ENCODE data around the gene SERINC3.

Gene SERINC3

DNA sequence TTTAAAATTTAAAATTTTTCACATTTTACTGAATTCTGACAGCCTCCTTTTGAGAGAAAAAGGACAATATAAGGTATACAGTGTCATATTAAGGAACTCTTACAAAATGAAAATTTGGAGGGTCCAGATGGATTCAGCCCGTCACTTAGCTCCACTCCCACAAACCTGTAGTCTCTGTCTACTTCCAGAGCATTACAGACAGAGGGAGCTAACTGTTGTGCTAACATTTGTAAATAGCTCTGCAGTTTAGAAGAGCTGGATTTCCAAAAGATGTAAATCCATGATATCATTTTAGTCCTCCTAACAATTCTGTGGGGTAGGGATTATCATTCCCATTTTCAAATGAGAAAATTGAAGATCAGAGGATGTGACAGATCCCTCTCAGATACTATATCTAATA is 16.1 kb upstream of the SERINC3 start:
- TF ChIP-seq, protein P1, sequence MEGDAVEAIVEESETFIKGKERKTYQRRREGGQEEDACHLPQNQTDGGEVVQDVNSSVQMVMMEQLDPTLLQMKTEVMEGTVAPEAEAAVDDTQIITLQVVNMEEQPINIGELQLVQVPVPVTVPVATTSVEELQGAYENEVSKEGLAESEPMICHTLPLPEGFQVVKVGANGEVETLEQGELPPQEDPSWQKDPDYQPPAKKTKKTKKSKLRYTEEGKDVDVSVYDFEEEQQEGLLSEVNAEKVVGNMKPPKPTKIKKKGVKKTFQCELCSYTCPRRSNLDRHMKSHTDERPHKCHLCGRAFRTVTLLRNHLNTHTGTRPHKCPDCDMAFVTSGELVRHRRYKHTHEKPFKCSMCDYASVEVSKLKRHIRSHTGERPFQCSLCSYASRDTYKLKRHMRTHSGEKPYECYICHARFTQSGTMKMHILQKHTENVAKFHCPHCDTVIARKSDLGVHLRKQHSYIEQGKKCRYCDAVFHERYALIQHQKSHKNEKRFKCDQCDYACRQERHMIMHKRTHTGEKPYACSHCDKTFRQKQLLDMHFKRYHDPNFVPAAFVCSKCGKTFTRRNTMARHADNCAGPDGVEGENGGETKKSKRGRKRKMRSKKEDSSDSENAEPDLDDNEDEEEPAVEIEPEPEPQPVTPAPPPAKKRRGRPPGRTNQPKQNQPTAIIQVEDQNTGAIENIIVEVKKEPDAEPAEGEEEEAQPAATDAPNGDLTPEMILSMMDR (conservative IDR thresholded peaks at IDR 0.05; ENCODE audit: low read depth): no peak
- ChIA-PET POLR2A (ENCODE audit: low non-redundant PET) (no interaction called here), CTCF (interaction anchor here (1.1 kb wide), 2 partner anchors 71 to 72 kb away, joined by 3 to 4 read pairs; no protein-coding TSS in a partner anchor)
- DNase-seq (ENCODE audit: low spot score): no peak
- H3K27ac ChIP-seq: no peak overlapping the region

DNA sequence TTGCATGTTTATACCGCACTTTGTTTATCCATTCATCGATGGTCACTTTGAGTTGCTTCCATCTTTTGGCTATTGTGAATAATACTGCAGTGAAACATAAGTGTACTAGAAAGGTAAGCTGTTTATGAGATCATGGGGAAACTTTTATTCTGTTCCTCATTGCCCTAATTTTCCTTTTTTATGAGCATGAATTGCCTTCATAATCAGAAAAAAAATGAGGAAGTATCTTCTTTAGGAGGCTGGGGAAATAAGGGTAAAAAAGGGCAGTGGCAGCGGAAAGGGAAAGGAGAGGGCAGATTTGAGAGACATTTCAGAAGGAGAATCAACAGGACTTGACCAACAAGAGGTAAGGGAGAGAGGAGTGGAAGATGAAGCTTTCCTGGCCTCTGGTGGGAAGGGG is 14.3 kb upstream of the SERINC3 start:
- POLR2A ChIA-PET (ENCODE audit: low non-redundant PET): no interaction called here
- CTCF ChIA-PET: interaction anchor here (1.1 kb wide), 1 partner anchor 73 kb away, joined by 5 read pairs; no protein-coding TSS in a partner anchor
- H3K27ac ChIP-seq: no peak overlapping the region
- TF ChIP-seq, protein P1 (conservative IDR thresholded peaks at IDR 0.05; ENCODE audit: low read depth): no peak
- no peak for DNase-seq (ENCODE audit: low spot score)

DNA sequence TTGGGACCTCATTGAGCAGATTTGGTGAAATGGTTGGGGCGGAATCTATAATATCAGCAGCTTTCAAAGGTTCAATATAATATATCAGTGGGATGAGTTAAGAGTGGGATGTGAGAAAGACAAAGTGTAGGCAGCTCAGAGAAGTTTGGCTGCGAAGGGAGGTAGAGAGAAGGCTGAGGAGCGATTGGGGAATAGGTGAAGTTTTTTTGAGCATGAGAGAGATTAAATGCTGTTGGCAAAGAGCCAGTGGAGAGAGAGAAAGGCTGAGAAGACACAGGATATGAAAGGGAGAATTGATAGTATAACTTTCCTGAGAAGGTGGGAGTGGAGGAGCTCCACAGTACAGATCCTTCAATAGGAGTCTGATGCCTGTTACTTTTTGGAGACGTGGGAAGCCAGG is 12.1 kb upstream of the SERINC3 start:
- TF ChIP-seq, protein P1 (conservative IDR thresholded peaks at IDR 0.05; ENCODE audit: low read depth): no peak
- ChIA-PET CTCF (interaction anchor here (0.9 kb wide), 1 partner anchor 39 kb away, joined by 5 read pairs; no protein-coding TSS in a partner anchor), POLR2A (ENCODE audit: low non-redundant PET) (interaction anchor here (0.6 kb wide), 1 partner anchor 645 kb away, joined by 3 read pairs; no protein-coding TSS in a partner anchor)
- H3K27ac ChIP-seq: no peak overlapping the region
- DNase-seq (ENCODE audit: low spot score): no peak

DNA sequence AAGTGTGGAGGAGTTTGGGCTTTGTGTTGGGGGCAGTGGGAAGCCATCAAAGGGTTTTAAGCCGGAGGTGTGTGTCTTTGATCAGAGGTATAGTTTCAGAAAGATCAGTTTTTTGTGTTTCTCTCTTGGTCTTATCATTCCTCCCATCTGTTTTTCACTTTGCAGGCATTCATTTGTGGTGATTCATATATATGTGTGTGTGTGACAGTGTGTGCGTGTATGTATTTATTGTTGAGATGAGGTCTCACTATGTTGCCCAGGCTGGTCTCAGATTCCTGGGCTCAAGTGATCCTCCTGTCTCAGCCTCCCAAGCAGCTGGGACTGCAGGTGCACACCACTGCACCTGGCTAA is 11.1 kb upstream of the SERINC3 start:
- TF ChIP-seq, protein P1 (conservative IDR thresholded peaks at IDR 0.05; ENCODE audit: low read depth): no peak
- CTCF ChIA-PET: interaction anchor here (0.6 kb wide), 1 partner anchor 72 kb away, joined by 3 read pairs; no protein-coding TSS in a partner anchor
- POLR2A ChIA-PET (ENCODE audit: low non-redundant PET): no interaction called here
- H3K27ac ChIP-seq: no peak overlapping the region
- DNase-seq (ENCODE audit: low spot score): no peak

DNA sequence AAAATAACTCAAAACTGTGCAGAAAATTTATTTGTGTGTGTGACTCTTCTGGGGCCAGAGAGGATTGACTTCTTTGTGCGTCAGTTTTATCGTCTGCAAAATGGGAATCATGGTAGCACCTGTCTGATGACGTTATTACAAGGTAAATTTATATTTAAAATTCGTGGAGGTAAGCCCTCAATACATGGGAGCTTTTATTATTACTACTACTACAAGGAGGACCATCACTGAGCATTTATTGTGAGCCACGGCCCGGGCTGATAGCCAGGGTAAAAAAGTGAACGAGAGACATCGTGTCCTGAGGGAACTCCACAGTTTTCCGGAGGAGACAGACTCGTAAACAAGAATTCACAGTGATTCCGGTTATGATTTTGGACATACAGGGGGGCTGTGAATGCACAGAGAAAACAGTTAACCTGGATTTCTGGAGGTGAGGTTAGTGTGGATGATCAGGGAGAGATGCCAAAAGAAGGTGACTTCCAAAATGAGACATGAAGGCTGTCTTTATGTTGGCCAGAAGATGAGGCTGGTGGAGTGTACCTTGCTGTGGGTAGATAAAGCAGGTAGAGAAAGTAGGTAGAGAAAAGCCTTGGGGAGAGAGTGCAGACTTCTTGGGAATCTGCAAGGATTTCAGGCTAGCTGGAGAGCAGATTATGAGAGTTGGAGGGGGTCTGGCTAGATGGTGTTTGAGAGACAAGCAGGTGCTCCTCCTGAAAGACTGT is 10.6 kb upstream of the SERINC3 start:
- CTCF ChIA-PET: interaction anchor here (0.5 to 1.0 kb wide), 3 partner anchors 71 to 79 kb away, joined by 3 to 4 read pairs (median 3); no protein-coding TSS in a partner anchor
- no peak overlapping the region for H3K27ac ChIP-seq
- DNase-seq (ENCODE audit: low spot score): no peak
- POLR2A ChIA-PET (ENCODE audit: low non-redundant PET): no interaction called here
- TF ChIP-seq, protein P1 (conservative IDR thresholded peaks at IDR 0.05; ENCODE audit: low read depth): no peak

DNA sequence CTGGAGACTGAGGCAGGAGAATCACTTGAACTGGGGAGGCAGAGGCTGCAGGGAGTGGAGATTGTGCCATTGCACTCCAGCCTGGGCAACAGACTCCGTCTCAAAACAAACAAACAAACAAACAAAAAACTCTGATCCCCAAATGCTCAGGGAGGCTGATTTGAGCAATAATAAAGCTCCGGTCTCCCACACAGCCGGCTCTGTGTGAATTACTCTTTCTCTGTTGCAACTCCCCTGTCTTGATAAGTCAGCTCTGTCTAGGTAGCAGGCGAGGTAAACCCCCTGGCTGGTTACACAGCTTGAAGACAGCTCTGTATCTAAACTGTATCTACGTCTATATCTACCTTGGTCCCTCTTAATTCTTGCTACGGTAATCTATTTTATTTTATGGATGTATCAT is 6.4 kb upstream of the SERINC3 start:
- H3K27ac ChIP-seq: no peak overlapping the region
- CTCF ChIA-PET: no interaction called here
- TF ChIP-seq, protein P1 (conservative IDR thresholded peaks at IDR 0.05; ENCODE audit: low read depth): no peak
- DNase-seq (ENCODE audit: low spot score): no peak
- POLR2A ChIA-PET (ENCODE audit: low non-redundant PET): no interaction called here

All from RWPE1 (cell line).